ENCODE results near the gene ZNF292.

- TF ChIP-seq, protein P1, sequence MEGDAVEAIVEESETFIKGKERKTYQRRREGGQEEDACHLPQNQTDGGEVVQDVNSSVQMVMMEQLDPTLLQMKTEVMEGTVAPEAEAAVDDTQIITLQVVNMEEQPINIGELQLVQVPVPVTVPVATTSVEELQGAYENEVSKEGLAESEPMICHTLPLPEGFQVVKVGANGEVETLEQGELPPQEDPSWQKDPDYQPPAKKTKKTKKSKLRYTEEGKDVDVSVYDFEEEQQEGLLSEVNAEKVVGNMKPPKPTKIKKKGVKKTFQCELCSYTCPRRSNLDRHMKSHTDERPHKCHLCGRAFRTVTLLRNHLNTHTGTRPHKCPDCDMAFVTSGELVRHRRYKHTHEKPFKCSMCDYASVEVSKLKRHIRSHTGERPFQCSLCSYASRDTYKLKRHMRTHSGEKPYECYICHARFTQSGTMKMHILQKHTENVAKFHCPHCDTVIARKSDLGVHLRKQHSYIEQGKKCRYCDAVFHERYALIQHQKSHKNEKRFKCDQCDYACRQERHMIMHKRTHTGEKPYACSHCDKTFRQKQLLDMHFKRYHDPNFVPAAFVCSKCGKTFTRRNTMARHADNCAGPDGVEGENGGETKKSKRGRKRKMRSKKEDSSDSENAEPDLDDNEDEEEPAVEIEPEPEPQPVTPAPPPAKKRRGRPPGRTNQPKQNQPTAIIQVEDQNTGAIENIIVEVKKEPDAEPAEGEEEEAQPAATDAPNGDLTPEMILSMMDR (IDR thresholded peaks at IDR 0.05): no peak
- no peak for TF ChIP-seq POLR2A (IDR thresholded peaks at IDR 0.05)
Measured at GRCh38 chr6:87210979-87211378, 55.6 kb downstream of the ZNF292 start.
